NCI-H526 (cell line): ENCODE data around the gene FAM13A.
"Not testable (repeated sequence)": the region's sequence is repeated elsewhere in the genome, so short reads cannot be mapped to it uniquely, and the experiment has no call there.

Experiments used
- DNase-seq, 2 experiments: peaks; one replicate each; lab custom pipeline; 2025; lab: John Stamatoyannopoulos, UW

Gene FAM13A

DNA sequence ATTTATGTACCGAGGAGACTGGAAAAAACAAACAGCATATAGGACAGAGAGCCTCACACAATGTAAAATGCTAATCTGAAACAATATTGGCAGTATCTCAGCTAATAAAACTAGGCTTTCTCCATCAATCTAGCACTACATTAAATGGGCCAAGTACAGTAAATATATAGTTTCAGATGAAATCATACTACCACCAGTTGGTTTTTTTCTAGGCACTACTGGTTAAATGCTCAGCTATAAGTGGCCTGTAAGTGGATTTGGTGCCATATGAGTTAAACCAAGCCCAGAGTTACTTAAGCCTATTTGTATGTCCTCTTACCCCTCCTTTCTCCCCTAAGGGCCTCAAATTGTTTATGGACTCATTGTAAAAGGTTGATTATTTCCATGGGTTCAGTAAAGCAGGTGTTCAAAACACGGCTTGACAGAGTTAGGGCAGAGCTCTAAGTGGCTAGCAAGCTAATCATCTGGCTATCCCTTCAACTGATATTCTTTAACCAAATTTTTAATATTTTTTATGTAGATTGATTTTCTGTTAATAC is 57.5 kb downstream of the FAM13A start:
- DNase-seq = no peak

DNA sequence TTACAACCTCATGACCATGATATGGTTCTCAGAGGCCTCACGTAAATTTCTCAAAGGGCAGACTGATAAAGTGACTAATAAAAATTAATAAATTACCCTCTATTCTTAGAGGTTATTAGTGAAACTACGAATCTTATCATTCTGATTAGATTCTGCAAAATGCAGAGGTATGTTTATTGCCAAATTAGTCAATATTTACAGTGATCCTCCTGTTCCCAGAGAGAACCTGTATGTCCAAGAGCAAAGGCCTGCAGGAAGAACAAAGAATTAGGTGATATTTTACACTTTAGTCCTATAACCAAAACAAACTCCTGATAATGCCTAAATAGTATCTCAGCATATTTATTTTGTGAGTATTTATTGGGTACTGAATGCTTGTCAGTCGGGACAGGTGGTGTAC is 58.1 kb downstream of the FAM13A start:
- no peak for DNase-seq

DNA sequence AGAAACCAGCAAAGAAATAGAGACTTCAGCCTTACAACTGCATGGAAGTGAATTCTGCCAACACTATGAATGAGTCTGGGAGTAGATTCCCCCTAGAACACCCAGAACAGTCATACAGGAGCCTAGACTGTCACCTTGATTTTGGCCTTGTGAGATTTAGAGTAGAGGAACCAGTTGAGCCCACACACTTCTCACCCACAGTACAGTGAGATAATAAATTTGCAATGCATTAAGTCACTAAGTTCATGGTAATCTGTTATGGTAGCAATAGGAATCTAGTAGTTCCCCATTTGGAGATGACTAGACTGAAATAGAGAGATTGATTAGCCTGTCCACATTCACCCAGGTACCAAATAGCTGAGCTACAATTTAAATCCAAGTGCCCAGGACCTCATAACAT is 59.0 kb downstream of the FAM13A start:
- DNase-seq = no peak

DNA sequence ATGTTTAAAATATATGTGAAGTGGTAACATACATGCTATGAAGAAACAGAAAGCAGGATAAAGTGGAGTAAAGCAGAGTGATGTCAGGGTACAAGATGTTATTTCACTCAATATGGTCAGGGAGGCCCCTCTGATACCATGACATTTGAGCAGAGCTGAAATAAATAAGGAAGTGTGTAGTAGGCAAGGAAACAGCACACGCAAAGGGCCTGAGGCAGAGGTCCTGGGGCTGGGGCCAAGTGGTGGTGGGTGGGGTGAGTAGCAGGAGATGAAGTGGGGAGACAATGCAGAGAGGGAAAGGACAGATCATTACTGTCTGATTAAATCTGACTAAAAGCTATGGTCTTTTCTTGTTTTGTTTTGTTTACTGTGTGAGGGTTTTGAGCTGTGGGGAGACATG is 61.1 kb downstream of the FAM13A start:
- no peak for DNase-seq

DNA sequence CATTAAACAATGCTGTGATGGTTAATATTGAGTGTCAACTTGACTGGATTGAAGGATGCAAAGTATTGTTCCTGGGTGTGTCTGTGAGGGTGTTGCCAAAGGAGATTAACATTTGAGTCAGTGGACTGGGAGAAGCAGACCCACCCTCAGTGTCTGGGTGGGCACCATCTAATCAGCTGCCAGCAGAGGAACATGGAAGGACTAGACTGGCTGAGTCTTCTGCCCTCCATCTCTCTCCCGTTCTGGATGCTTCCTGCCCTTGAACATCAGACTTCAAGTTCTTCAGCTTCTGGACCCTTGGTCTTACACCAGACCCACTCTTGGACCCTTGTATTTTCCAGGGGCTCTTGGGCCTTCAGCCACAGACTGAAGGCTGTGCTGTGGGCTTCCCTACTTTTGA is 61.7 kb downstream of the FAM13A start:
- DNase-seq = not testable (repeated sequence)

DNA sequence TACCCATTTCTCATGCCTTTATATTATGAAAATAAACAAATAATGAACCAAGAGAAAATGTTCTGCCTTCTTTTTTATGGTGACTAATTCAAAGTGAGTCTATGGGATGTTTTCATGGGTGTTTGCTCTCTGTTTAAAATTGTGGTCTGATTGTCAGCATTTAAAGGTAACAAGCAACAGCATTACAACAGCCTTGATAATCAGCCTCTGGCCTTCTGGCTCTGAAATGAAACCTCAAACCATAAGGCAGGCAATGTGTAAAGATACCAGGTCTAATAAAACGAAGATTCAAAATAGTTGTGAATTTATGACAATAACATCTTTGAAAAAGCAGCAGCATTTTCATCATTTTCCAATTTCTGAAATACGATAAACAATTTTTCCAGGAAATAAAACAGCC is 63.7 kb downstream of the FAM13A start:
- no peak for DNase-seq

DNA sequence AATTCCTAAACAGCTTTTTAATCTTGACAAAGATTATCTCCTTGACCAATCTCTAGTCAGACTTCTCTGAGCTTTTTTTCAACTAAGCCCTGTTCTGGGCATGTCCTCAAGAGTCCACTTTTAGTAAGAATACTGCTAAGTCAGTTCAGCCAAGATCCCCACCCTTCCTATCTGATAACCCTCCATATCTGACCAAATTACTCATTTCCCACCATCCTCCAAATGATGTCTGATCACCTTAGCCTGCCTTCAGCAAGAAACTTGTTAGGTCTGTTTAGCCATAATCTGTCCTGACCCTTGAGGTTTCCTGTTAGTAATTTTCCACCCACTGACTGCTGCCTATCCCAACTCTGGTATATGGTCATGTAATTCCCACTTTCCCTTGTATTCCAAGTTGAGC is 65.2 kb downstream of the FAM13A start:
- no peak for DNase-seq

DNA sequence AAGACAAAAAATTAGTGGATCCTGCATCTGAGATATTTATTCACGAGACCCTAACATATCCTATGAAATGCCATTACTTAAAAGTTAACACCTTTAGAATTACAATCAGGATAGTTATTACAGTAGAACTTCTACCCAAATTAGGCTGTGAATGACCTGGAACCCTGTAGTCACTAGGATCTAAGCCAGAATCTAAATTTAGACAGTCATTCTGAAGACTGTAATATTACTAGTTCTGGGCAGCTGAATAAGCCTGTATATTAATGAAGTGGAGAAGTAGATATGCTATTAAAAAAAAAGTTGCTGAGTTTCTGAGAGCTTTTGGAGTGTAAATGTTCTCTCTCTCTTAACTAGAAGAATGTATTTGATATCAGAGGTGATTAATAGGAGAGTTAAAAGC is 67.0 kb downstream of the FAM13A start:
- no peak for DNase-seq

DNA sequence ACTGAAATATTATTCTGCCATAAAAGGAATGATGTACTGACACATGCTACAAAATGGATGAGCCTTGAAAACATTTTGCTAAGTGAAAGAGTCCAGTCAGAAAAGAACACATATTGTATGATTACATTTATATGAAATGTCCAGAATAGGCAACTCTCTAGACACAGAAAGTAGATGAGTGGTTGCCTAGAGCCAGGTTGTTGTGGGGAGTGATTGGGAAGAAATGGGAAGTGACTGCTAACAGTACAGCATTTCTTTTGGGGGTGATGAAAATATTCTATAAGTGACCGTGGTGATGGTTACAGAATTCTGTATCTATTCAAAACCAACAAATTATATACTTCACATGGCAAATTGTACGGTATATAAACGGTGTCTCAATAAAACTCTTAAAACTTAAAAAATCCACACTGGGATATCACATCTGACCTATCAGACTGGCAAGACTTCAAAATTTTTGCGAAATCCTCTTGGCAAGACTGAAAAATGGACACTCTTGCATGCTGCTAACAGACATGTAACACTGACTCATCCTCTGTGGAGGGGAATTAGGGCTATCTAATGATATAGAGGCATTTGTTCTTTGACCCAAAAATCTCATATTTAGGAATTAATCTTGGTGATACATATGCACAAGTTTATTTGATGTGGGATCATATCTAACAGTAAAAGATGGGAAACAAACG is 71.8 kb downstream of the FAM13A start:
- DNase-seq = no peak

DNA sequence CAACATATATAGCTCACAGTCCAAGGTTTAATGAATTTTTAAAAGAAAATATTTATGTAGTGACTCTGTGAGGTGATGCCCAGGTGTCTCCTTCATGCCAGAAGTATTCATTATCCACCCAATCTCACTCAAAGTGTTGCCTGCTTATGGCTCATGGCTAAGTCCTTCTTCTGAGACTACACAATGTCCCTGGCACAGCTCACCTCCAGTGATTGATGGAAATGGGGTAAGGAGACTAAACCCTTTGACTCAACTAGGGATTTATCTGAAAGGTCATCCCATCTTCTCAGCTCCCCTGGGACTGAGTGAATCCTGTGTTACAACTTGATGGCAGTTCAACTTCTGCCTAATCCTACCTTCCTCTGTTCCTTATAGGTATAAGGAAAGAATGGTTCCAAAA is 74.2 kb downstream of the FAM13A start:
- no peak for DNase-seq

DNA sequence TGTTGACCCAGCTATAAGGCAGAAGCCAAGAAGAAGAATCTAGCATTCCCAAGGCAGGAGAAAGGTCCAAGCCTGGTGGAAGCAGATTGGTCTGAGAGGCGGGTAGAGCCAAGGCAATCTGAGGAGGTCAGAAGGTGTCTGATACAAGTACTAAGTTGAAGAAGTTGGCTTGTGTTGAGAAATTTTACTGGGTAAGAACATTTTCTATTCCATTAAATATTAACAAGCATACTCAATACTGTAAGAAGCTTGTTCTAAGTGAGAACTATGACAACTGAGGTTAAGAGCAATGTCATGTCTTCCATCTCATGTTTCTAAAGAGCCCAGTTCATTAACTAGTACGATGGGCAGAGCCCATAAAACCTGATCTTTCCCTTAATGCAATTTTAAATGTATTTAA is 75.0 kb downstream of the FAM13A start:
- DNase-seq = no peak

DNA sequence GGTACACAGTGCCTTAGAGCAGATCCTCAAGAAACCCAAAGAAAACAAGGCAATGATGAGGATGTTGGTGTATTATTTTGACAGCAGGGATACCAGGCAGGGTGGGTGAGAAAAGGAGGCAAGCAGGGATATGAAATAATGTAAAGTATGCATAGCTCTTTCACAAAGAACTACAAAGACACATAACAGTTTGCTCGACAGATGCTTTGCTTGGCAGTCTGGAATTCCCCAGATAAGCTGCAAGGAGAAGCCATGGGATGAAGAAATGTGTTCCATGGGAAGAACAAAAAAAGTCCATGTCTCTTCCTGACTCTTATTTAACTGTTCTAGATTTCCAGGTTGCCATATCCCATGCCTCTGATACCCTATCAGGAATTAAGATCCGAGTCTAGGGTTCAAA is 75.4 kb downstream of the FAM13A start:
- no peak for DNase-seq

DNA sequence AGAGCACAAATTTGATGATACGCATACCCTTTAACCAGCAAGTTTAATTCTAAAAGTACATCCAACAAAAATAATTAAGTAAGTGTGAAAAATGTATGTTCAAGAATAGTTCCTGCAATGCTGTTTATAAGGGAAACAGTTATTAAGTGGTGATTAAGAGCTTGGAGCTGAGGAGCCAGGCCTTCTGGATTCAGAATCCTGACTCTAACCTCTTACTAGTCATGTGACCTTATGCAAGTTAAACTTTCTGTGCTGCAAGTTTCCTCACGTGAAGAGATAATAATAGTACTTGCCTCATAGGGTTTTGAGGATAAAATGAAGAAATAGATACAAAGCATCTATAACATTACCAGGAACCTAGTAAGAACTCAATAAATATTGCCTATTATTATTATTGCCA is 77.7 kb downstream of the FAM13A start:
- no peak for DNase-seq

DNA sequence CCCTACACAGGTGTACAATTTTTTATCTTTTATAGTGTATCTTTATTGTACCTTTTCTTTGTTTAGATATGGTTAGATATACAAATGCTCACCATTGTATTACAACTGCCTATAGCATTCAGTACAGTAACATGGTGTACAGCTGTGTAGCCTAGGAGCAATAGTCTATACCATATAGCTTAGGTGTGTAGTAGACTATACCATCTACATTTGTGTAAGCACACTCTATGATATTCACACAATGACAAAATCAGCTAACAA is 80.3 kb downstream of the FAM13A start:
- DNase-seq = no peak

DNA sequence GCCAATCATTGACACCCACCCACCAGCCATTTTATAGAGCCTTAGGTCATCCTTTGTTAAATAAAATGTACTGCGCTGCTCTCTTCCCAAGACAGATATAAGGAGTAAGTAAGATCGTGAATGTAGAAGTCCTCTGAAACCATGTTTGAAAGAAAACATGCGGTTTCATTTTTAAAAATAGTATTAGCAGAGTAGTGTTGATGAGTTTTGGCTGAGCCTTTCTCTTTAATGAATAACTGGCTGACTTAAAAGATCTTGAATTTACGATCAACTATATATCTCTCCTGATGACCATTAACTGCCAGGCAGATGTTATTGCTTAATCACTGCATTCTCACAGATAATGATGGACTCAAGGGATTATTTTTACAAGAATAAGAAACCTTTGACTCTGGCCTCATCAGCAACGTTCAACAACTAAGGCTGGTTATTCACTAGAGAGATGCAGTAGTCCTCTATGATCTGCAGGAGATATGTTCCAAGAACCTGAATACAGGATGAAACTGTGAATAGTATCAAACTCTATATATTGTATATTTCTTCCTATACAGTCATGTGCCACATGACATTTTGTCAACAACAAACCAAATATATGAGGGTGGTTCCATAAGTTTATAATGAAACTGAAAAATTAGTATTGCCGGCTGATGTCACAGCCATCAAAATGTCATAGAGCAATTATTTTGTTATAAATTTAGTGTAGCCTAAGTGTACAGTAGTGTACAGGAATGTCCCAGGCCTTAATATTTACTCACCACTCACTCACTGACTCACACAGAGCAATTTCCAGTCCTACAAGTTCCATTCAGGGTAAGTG is 80.8 kb downstream of the FAM13A start:
- no peak for DNase-seq

DNA sequence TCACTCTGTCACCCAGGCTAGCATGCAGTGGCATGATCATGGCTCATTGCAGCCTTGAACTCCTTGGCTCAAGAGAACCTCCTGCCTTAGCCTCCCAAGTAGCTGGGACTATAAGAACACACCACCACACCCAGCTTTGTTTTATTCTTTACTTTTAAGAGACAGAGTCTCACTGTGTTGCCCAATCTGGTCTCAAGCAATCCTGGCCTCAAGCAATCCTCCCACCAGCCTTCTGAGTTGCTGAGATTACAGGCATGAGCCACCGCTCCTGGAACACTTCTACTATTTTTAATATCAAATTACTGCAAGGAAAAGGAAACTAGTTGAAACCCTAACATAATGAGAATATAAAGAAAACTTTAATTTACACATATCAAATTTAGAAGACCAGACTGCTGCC is 85.4 kb downstream of the FAM13A start:
- no peak for DNase-seq

DNA sequence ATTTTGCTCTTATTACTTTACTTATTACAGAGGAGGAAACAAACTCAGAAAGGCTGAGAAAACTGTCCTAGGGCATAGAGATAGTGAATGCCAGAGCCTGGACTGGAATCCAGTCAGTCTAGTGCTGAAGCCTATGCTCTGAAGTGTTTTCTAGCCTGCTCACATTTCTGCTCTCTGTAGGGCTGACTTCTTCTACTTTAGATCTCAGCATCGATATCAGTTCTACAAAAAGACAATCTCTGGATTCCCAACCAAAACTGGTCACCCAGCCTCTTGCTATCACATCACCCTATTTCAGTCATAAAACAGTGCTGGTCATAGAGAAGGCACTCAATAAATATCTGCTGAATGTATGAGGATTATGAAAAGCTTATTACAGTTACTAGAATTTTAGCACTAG is 87.2 kb downstream of the FAM13A start:
- DNase-seq = no peak

DNA sequence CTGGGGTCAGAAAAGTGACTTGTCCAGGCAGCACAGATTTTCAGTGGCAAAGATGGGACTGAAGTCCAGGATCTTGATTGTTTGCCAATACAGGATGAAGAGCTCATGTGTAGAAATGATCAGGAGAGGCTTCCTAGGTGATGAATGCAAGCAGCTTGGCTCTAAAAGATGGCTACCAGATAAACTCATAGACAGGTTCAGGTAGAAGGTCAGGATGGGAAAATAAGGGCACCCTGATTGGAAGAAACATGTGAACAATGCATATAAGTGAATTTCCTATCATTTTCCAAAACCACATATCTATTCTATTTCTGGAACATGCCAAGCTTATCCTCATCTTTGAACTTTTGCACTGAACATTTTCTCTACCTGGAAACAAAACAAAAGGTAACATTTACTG is 87.7 kb downstream of the FAM13A start:
- no peak for DNase-seq

DNA sequence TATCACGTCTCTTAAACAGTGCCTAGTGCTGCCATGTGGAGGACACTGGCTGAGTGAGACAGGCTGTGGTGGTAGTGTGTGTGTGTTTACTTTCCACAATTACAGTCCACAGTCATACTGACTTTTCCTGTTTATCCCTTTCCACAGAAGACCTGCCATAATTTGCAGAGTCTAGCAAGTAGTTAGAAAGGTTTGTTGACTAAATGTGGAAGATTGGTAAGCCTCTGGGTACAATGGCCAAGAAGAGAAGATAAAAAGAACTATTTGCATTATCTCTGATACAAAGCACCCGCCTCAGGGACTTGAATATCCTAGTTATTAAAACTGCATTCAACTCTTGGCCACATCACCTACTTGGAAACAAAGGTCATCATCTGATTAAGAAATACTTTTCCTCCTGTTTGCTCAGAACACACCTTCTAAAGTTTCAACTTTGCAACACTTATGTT is 89.1 kb downstream of the FAM13A start:
- DNase-seq = no peak

DNA sequence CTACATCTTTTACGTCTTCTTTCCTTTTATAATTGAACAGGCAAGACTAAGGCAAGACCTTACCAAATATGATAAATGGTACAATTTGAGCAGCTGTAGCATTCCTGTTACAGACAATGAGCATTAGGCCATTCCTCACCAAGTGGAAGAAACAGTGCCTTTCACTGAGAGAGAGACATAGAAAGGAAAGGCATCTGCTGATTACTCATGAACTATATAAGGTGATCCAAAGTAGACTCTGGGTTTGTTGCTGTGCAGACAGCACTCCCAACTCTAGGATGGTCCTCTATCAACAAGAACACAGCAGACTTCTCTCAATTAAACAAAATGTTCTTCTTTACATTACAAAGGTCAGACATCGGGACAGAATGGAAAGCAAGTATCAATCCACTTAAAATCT is 91.9 kb downstream of the FAM13A start:
- no peak for DNase-seq

DNA sequence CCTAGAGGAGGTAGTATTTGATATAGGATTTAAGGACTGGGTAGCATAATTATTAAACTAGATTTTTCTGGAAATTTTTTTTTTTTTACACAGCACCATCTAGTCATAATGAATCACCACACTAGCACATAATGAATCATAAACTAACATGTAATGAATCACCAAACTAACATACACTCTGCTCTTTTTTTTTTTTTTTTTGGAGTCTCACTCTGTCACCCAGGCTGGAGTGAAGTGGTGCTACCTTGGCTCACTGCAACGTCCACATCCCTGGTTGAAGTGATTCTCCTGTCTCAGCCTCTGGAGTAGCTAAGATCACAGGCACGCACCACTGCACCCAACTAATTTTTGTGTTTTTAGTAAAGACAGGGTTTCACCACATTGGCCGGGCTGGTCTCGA is 92.5 kb downstream of the FAM13A start:
- DNase-seq = no peak

DNA sequence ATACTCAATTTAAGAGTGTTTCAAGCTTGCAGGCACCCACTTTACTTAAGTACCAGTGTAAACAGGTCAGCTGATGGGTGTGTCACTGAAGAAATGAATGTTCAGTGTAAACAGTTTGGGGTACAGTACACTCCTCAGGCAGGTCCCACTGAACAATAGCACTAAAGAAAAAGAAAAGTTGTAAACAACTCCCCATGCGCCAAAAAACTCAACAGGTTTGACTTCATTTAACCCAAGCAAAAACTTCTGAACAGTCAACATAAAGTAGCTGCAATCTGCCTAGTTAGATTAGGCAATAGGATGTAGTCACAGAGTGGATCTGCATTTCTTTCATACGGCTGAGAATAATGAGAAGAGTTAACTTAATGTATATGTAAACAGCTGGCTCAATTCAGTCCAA is 93.2 kb downstream of the FAM13A start:
- no peak for DNase-seq

DNA sequence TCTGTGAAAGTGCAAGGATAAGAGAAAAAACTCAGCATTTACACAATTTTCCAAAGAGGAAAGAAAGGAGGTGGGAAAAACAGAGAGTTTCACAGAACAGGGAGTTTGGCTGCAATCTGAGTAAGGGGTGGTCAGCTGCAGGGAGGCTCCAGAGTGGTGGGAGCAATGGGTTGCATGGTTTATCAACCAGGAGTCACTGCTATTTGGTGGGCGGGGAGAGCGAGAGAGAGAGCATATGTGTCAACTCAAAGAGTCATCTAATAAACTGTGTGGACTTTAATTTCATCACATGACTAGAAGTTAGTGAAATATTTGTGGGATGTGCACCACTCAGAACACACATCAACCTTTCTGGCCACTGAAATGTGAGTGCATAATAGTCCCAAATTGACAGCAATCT is 94.6 kb downstream of the FAM13A start:
- no peak for DNase-seq

DNA sequence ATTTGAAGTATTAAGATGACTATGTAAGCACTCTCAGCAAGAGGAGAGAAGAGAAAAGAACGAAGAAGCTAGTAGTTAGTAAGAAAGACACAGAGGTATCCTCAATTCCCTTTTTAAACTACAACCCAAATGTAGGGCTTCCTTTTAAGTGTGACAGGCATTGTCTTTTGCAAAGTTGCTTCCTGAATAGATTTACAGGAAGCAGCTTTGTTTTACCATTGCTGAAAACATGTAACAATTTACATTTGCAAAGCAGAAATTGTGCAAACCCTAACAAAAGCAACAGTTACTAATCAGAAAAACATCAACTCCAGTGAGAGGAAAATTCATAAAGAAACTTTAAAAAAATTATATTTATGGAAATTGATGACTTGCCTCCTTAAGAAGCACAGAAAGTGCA is 96.4 kb downstream of the FAM13A start:
- no peak for DNase-seq
